MCF 10A (cell line): Measurements from ENCODE around the gene MCOLN2. TPM values are rescaled to one million over a fixed set of nuclear protein-coding genes. Genes with fewer than 3 reads are reported as not detected.

Source experiments
- BruUV-seq: library from RNA; stranded (reverse); fragments of 400-500 nt; replicated peaks from 2 replicates; lab custom pipeline; 2021; lab: Mats Ljungman, UMichigan
- CTCF ChIA-PET: fragments of 300-600 bp; sonication (Branson Sonifier 250); formaldehyde crosslinking; extraction: SDS; loops from one replicate; lab custom pipeline; 2021; ENCODE audit warnings: antibody characterized with exemption, inconsistent platforms; lab: Yijun Ruan, JAX
- POLR2A ChIA-PET: fragments of 300-600, 350-650 bp; sonication (Branson Sonifier 250); formaldehyde crosslinking; extraction: SDS; loops from one replicate; lab custom pipeline; 2020; ENCODE audit warnings: antibody characterized with exemption, inconsistent platforms; lab: Yijun Ruan, JAX
- DNase-seq: peaks from one replicate; pipeline ENCODE4 v3.0.0-alpha.2; 2018; ENCODE audit not compliant: unreplicated experiment
- H3K27ac Mint-ChIP-seq: one replicate; pipeline ENCODE4 v1.8.0; 2022; ENCODE audit warnings: mild to moderate bottlenecking, low read depth, mixed read lengths; ENCODE audit not compliant: unreplicated experiment
- H3K27me3 Mint-ChIP-seq: one replicate; pipeline ENCODE4 v1.8.0; 2022; ENCODE audit warnings: mixed read lengths; ENCODE audit not compliant: insufficient read depth, unreplicated experiment
- H3K36me3 Mint-ChIP-seq: one replicate; pipeline ENCODE4 v1.8.0; 2022; ENCODE audit warnings: mild to moderate bottlenecking, moderate library complexity, mixed read lengths; ENCODE audit not compliant: insufficient read depth, unreplicated experiment
- H3K4me1 Mint-ChIP-seq: one replicate; pipeline ENCODE4 v1.8.0; 2022; ENCODE audit warnings: mixed read lengths; ENCODE audit not compliant: insufficient read depth, unreplicated experiment
- H3K4me3 Mint-ChIP-seq: one replicate; pipeline ENCODE4 v1.8.0; 2022; ENCODE audit warnings: mild to moderate bottlenecking, moderate library complexity, mixed read lengths; ENCODE audit not compliant: unreplicated experiment
- H3K9me3 Mint-ChIP-seq: one replicate; pipeline ENCODE4 v1.8.0; 2022; ENCODE audit warnings: mixed read lengths; ENCODE audit not compliant: unreplicated experiment
- CTCF ChIP-seq: fragments of 200-600 bp; IDR thresholded peaks from one replicate; pipeline ENCODE4 v1.8.0; 2022; ENCODE audit warnings: antibody characterized with exemption, mild to moderate bottlenecking; ENCODE audit not compliant: unreplicated experiment
- intact Hi-C: fragments of 100-400 bp; cut with micrococcal nuclease; formaldehyde crosslinking; loops from 2 replicates; pipeline ENCODE4 v1.14.1; 2022
- total RNA-seq: library from RNA; stranded (reverse); gene quantifications from 2 replicates; pipeline ENCODE4 v1.2.3, GENCODE V29; 2022

Gene MCOLN2
- total RNA-seq, 1 experiment from 2014 or later, result 3.0 TPM

GRCh38 chr1:84930831-84931230 is 66.1 kb downstream of the MCOLN2 start:
- BruUV-seq, result no TSS peak
- Mint-ChIP-seq H3K27ac (no peak overlapping the region), H3K36me3 (no peaks in the 10 kb centered on the region), H3K4me3 (no peak overlapping the region), H3K4me1 (no peaks in the 10 kb centered on the region), H3K27me3 (no peaks in the 10 kb centered on the region), H3K9me3 (no peaks in the 10 kb centered on the region)
- no peak for TF ChIP-seq CTCF
- intact Hi-C loops, result no loop called here
- POLR2A ChIA-PET, result interaction anchor here (0.6 kb wide), 1 partner anchor 854 kb away, joined by 3 read pairs; no protein-coding TSS in a partner anchor
- CTCF ChIA-PET, result interaction anchor here (0.6 kb wide), 2 partner anchors 497 to 798 kb away, joined by 3 read pairs; no protein-coding TSS in a partner anchor
- no peak for DNase-seq

DNA sequence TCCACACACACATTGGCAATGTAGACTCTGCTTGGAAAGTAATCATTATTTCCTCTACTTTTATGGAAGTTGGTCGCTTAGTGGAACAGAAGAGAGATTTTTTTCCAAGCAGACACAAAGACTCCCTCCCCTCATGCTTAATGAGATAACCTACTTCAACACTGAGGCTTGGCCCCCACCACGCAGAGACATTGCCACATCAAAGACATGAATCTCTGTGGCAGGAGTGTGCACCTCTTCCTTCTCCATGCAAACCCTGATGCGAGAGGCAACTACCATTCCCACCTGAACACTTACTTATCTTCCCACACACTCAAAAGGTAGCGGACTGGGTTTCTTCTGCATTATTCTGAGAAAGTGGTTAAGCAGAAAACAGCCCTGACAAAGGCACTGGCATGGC is 66.6 kb downstream of the MCOLN2 start:
- intact Hi-C loops, result no loop called here
- no peaks in the 10 kb centered on the region for H3K36me3 Mint-ChIP-seq
- no peak overlapping the region for H3K4me3 Mint-ChIP-seq
- no peak for DNase-seq
- TF ChIP-seq CTCF, result no peak
- BruUV-seq, result no TSS peak
- no peaks in the 10 kb centered on the region for H3K27me3 Mint-ChIP-seq
- no peak overlapping the region for H3K27ac Mint-ChIP-seq
- no peaks in the 10 kb centered on the region for H3K4me1 Mint-ChIP-seq
- ChIA-PET CTCF (interaction anchor here (0.6 kb wide), 2 partner anchors 497 to 798 kb away, joined by 3 read pairs; no protein-coding TSS in a partner anchor), POLR2A (interaction anchor here (0.6 kb wide), 1 partner anchor 853 kb away, joined by 3 read pairs; no protein-coding TSS in a partner anchor)
- H3K9me3 Mint-ChIP-seq, result no peaks in the 10 kb centered on the region

GRCh38 chr1:84929581-84929980 is 67.3 kb downstream of the MCOLN2 start:
- H3K27ac Mint-ChIP-seq, result no peak overlapping the region
- intact Hi-C loops, result no loop called here
- ChIA-PET CTCF (interaction anchor here (0.6 kb wide), 1 partner anchor 325 kb away, joined by 3 read pairs; no protein-coding TSS in a partner anchor), POLR2A (no interaction called here)
- no peak for DNase-seq
- H3K4me1 Mint-ChIP-seq, result no peaks in the 10 kb centered on the region
- H3K27me3 Mint-ChIP-seq, result no peaks in the 10 kb centered on the region
- no peaks in the 10 kb centered on the region for H3K36me3 Mint-ChIP-seq
- TF ChIP-seq CTCF, result no peak
- H3K4me3 Mint-ChIP-seq, result no peak overlapping the region
- BruUV-seq, result no TSS peak
- no peaks in the 10 kb centered on the region for H3K9me3 Mint-ChIP-seq

GRCh38 chr1:84928979-84929378 is 67.9 kb downstream of the MCOLN2 start:
- Mint-ChIP-seq H3K27ac (no peak overlapping the region), H3K27me3 (no peaks in the 10 kb centered on the region), H3K4me3 (no peak overlapping the region), H3K36me3 (no peaks in the 10 kb centered on the region), H3K9me3 (no peaks in the 10 kb centered on the region), H3K4me1 (no peaks in the 10 kb centered on the region)
- TF ChIP-seq CTCF, result no peak
- intact Hi-C loops, result no loop called here
- POLR2A ChIA-PET, result interaction anchor here (0.7 to 1.8 kb wide), 2 partner anchors 9 to 155 kb away, joined by 3 to 4 read pairs; no protein-coding TSS in a partner anchor
- no TSS peak for BruUV-seq
- no peak for DNase-seq
- CTCF ChIA-PET, result interaction anchor here (1.1 kb wide), 1 partner anchor 486 kb away, joined by 4 read pairs; no protein-coding TSS in a partner anchor
